Measurements from ENCODE around the gene MAST1.

MAST1 gene

GRCh38 chr19:12864721-12865715 lies 26.7 kb downstream of the MAST1 start:
- in situ Hi-C loops (cut with MboI; ENCODE audit: low pct_unique_long_range_greater_than_20kb, low sequenced_read_pairs), result no loop called here
- no peak for DNase-seq

DNA sequence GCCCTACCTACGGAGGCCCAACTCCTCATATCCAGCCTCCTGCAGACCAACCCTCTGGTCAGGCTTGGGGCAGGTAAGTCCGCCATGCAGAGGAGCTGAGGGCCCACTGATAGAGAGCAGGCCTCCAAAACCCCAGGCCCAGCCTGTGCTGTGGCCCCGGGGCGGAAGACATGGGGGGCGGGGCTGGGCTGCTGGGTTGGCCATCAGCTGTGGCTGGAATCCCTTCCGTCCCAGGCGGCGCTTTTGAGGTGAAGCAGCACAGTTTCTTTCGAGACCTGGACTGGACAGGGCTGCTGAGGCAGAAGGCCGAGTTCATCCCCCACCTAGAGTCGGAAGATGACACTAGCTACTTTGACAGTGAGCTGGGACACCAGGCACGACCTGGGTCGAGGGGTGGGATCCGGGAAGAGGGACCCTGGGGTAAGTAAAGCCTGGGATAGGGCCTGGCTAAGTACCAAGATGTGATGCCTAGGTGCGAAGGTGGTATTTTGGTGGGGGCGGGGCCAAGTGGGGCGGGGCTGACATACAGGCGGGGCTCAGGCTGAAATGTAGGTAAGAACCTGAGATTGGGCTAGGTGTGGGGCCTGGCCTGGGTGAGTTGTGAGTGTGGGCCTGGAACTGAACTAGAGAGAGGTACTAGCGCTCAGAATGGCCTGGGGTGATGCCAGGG lies 27.6 kb downstream of the MAST1 start:
- in situ Hi-C loops (cut with MboI; ENCODE audit: low pct_unique_long_range_greater_than_20kb, low sequenced_read_pairs), result no loop called here
- DNase-seq, result no peak

GRCh38 chr19:12866416-12867119 lies 28.3 kb downstream of the MAST1 start:
- in situ Hi-C loops (cut with MboI; ENCODE audit: low pct_unique_long_range_greater_than_20kb, low sequenced_read_pairs), result no loop called here
- DNase-seq, result no peak

- in situ Hi-C loops (cut with MboI; ENCODE audit: low pct_unique_long_range_greater_than_20kb, low sequenced_read_pairs), result no loop called here
- DNase-seq, result no peak
These were observed 29.1 kb downstream of the MAST1 start for GRCh38 chr19:12867120-12868099.

GRCh38 chr19:12868540-12869112 lies 30.3 kb downstream of the MAST1 start:
- no peak for DNase-seq

DNA sequence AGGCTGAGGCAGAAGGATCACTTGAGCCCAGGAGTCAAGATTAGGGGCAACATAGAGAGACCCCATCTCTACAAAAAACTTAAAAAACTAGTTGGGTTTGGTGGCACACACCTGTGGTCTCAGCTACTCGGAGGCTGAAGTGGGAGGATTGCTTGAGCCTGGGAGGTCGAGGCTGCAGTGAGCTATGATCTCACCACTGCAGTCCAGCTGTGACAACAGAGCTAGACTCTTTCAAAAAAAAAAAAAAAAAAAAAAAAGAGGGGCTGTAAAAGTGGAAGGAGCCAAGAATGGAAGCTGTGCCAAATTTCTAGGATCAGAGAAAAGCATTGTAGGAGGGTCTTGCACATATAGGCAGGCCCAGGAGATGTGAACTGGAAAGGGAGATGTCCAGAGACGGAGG lies 33.4 kb downstream of the MAST1 start:
- DNase-seq, result no peak
- in situ Hi-C loops (cut with MboI; ENCODE audit: low pct_unique_long_range_greater_than_20kb, low sequenced_read_pairs), result no loop called here

More at GRCh38 chr19:12868540-12869112, 30.3 kb downstream of the MAST1 start:
- in situ Hi-C loops (cut with MboI; ENCODE audit: low pct_unique_long_range_greater_than_20kb, low sequenced_read_pairs), result no loop called here

DNA sequence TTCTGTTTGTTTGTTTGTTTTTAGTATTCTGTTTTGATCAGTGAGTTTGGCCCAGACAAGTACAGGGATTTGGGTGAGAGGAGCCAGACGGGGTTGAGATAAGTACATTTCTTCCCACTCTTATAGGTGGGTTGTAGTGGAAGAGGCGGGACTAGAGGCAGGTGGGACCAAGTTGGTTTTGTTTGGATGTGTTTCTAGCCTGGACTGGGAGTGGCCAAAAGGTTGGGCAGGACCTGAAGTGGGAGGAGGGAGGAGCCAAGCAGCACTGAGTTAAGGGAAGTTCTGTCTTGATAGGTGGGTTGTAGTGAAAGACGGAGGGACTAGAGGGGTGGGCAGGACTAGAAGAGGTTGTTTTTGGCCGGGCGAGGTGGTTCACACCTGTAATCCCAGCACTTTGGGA lies 33.9 kb downstream of the MAST1 start:
- in situ Hi-C loops (cut with MboI; ENCODE audit: low pct_unique_long_range_greater_than_20kb, low sequenced_read_pairs), result no loop called here
- peak; percentile 23 for DNase-seq

- in situ Hi-C loops (cut with MboI; ENCODE audit: low pct_unique_long_range_greater_than_20kb, low sequenced_read_pairs), result no loop called here
- DNase-seq, result peak; percentile 66
These were observed 34.9 kb downstream of the MAST1 start for GRCh38 chr19:12872941-12873890.

DNA sequence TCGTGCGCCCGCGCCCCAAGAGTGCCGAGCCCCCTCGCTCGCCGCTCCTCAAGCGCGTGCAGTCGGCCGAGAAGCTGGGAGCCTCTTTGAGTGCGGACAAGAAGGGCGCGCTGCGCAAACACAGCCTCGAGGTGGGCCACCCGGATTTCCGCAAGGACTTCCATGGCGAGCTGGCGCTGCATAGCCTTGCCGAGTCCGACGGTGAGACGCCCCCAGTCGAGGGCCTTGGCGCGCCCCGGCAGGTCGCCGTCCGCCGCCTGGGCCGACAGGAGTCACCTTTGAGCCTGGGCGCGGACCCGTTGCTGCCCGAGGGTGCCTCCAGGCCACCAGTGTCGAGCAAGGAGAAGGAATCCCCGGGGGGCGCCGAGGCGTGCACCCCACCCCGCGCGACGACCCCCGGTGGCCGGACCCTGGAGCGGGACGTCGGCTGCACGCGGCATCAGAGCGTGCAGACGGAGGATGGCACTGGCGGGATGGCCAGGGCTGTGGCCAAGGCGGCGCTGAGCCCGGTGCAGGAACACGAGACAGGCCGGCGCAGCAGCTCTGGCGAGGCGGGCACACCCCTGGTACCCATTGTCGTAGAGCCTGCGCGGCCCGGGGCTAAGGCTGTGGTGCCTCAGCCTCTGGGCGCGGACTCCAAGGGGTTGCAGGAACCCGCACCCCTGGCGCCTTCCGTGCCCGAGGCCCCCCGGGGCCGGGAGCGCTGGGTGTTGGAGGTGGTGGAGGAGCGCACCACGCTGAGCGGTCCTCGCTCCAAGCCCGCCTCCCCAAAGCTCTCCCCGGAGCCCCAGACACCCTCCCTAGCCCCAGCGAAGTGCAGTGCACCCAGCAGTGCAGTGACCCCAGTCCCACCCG lies 35.8 kb downstream of the MAST1 start:
- in situ Hi-C loops (cut with MboI; ENCODE audit: low pct_unique_long_range_greater_than_20kb, low sequenced_read_pairs), result no loop called here
- no peak for DNase-seq

DNA sequence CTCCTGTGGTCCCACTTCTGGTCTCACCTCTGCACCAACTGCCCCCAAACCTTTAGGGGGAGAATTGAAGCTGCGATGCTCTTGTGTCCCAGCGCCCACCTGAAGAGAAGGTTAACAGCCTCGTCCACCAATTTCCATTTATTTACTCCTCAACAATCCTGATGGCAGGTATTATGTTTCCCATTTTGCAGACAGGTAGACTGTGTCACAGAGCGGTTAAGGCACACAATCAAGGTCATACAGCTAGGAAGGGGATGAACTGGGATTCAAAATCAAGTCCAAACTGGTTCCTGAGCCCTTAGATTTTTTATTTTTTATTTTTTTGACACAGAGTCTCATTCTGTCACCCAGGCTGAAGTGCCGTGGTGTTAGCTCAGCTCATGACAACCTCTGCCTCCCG lies 36.8 kb downstream of the MAST1 start:
- in situ Hi-C loops (cut with MboI; ENCODE audit: low pct_unique_long_range_greater_than_20kb, low sequenced_read_pairs), result no loop called here
- DNase-seq, result no peak

DNA sequence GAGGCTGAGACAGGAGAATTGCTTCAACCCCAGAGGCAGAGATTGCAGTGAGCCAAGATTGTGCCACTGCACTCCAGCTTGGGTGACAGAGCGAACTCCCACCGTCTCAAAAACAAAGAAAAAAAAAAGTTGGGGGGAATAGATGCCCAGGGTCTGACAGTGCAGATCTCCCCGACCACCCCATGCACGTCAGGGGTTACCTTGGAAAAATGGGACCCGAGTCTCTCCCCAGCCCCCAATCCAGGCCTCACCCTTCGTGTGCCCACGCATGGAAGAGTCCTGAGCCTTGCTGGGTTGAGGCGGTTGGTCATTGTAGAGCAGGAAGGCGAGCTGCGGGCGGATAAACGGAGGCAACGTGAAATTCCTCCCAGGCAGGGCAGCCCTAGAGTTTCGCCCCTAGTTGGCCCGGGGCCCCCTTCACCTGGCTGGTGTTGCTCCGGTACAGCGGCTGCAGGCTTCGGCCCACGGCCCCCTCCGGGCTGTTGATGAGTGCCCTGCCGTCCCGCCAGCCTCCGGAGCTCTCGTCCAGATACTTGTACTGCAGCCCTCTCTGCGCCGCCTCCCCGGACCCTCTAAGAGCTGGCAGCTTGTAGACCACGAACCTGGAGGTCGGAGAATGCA lies 42.3 kb downstream of the MAST1 start:
- in situ Hi-C loops (cut with MboI; ENCODE audit: low pct_unique_long_range_greater_than_20kb, low sequenced_read_pairs), result no loop called here
- peak; percentile 52 for DNase-seq

DNA sequence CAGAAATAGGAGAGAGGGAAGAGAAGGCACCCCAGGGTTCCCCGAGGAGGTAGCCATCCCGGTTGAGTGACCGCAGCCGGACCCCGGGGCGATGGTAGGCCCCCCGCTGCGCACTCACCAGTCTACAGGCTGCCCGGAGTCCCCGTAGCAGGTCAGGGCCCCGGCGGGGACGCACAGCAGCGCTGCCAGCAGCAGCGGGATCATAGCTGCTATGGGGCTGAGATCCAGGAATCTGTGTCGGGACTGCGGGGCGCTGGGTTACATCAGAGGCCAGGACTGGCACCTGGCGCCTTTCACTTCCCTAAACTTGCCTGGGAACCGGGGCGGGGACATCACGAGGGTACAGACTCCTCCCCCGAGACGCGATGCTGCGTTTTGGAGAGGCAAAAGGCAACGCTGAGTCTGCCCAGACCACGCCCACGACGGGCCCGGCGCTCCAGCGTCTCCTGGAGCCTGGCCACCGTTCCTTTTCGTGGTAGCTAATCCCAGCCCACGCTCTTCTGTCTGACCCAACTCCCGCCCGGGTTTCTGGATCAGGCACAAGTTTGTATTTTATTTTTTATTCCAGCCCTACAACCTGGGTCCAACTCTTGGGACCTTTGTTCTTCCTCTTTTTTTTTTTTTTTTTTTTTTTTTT lies 43.0 kb downstream of the MAST1 start, which contains the start of gene DNASE2:
Gene DNASE2, minus strand, starts transcription at position 278 of the 637 bp plus-strand sequence. Its CDS starts 74 bp downstream, at position 204.
- peak; percentile 97 for DNase-seq
- in situ Hi-C loops (cut with MboI; ENCODE audit: low pct_unique_long_range_greater_than_20kb, low sequenced_read_pairs), result no loop called here

- no peak for DNase-seq
- in situ Hi-C loops (cut with MboI; ENCODE audit: low pct_unique_long_range_greater_than_20kb, low sequenced_read_pairs), result no loop called here
These were observed 44.3 kb downstream of the MAST1 start for GRCh38 chr19:12882589-12882988.

DNA sequence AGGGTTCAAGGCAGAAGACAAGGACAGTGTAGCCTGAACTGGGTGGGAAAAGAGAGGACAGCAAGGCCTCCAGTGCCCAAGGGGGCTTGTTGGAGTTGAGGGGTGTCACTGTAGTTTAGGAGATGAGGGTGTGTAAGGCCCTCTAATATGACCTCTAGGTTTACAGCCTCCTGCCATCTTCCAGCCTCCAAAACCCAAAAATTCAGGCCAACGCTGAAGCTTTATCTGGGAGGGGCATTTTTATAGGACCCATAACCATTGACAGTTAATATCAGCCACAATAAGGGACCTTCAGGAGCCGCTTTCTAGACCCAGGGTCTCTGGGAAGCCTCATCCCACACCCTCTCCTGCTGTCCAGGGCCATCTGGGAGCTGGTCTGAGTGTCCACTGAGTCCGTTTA lies 45.9 kb downstream of the MAST1 start:
- in situ Hi-C loops (cut with MboI; ENCODE audit: low pct_unique_long_range_greater_than_20kb, low sequenced_read_pairs), result no loop called here
- DNase-seq, result no peak

- in situ Hi-C loops (cut with MboI; ENCODE audit: low pct_unique_long_range_greater_than_20kb, low sequenced_read_pairs), result no loop called here
- DNase-seq, result no peak
These were observed 46.3 kb downstream of the MAST1 start for GRCh38 chr19:12884627-12884925.

All from KBM-7 (cell line).